ENCODE data around the gene KCNMA1.

Gene KCNMA1

DNA sequence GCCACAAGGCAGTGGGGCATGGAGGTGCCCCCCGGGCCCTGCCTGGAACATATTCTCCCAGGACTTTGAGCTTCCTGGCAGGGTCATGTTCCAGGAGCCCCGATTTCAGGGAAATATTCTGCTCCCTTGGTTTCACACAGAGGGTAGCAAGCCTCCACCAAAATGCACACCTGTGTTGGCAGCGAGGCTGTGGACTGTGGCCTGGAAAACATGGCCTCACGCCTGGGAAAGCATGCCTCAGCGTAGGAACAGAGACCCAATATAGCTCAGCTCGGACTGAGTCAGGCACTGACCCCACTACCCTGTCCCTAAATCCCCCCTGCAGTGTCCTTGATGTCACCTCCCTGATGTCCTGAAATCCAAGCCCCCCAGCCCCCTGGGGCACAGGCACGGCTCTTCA lies 92.0 kb downstream of the KCNMA1 start:
- Histone ChIP-seq H2AFZ (ENCODE audit: low read depth, low read length) (no peak overlapping the region), H3K79me1 (replicated peaks; ENCODE audit: low read length, poor library complexity, severe bottlenecking) (peaks cover 27% of the 10 kb centered on the region), H3K4me1 (ENCODE audit: control insufficient read depth, insufficient read depth, low read depth, low read length) (no peaks in the 10 kb centered on the region), H3K4me2 (ENCODE audit: low read length, poor library complexity, severe bottlenecking) (no peak overlapping the region), H2BK5ac (ENCODE audit: low read depth, low read length, poor library complexity, severe bottlenecking) (no peak overlapping the region), H3K4me3 (ENCODE audit: insufficient read depth in 1 of 2, low read depth in 1 of 2, low read length in 2 of 2) (no peak overlapping the region), H4K8ac (ENCODE audit: low read length) (no peak overlapping the region), H3K27me3 (ENCODE audit: control insufficient read depth in 1 of 2, insufficient read depth in 1 of 2, low read length in 2 of 2) (no peaks in the 10 kb centered on the region), H2BK15ac (ENCODE audit: low read depth, poor library complexity, severe bottlenecking) (no peak overlapping the region), H3K14ac (ENCODE audit: low read length in 2 of 2) (no peak overlapping the region), H3K9ac (ENCODE audit: low read length) (no peak overlapping the region), H3K9me3 (ENCODE audit: control insufficient read depth, low read length) (no peaks in the 10 kb centered on the region), H4K91ac (ENCODE audit: low read length) (peak overlapping the region; percentile 3), H3K4ac (ENCODE audit: low read depth in 1 of 2, low read length in 2 of 2) (no peak overlapping the region), H3K23ac (ENCODE audit: low read length in 2 of 2) (peak overlapping the region in 1 of 2 experiments; percentile 8), H3K27ac (ENCODE audit: low read length, poor library complexity, severe bottlenecking) (no peak overlapping the region), H3K36me3 (ENCODE audit: control insufficient read depth in 1 of 2, insufficient read depth in 2 of 2, low read depth in 1 of 2, low read length in 2 of 2) (no peaks in the 10 kb centered on the region), H2BK12ac (ENCODE audit: low read length in 2 of 2) (no peak overlapping the region), H2BK120ac (ENCODE audit: low read depth, low read length) (no peak overlapping the region), H2AK5ac (ENCODE audit: low read length, severe bottlenecking) (no peak overlapping the region), H3K18ac (ENCODE audit: low read depth in 1 of 2, low read length in 2 of 2) (no peak overlapping the region)
- no peak for DNase-seq
- 89% methylated on average over 7 of the region's 7 CpGs for WGBS

DNA sequence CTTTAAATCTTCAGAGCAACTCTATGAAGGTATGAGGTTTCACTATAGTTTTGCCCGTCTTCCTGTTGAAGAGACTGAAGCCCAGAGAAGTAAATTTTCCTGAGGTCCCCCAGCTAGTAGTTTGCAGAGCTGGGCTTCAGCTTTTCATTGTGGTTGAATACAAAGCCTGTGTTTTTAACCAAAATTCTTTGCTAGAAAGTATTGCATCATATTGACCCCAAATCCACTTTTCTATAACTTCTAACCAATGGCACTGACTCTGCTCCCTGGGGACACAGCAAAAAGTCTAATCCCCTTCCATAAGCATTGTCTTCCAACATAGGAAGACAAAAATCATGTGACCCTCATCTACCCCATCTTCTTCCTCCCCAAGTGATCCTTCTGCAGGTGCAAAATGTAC lies 93.0 kb downstream of the KCNMA1 start:
- Histone ChIP-seq H2BK15ac (ENCODE audit: low read depth, poor library complexity, severe bottlenecking) (no peak overlapping the region), H3K23ac (ENCODE audit: low read length in 2 of 2) (no peak overlapping the region), H3K9me3 (ENCODE audit: control insufficient read depth, low read length) (no peaks in the 10 kb centered on the region), H3K36me3 (ENCODE audit: control insufficient read depth in 1 of 2, insufficient read depth in 2 of 2, low read depth in 1 of 2, low read length in 2 of 2) (no peaks in the 10 kb centered on the region), H2BK12ac (ENCODE audit: low read length in 2 of 2) (no peak overlapping the region), H3K27ac (ENCODE audit: low read length, poor library complexity, severe bottlenecking) (no peak overlapping the region), H3K4me2 (ENCODE audit: low read length, poor library complexity, severe bottlenecking) (no peak overlapping the region), H2BK5ac (ENCODE audit: low read depth, low read length, poor library complexity, severe bottlenecking) (no peak overlapping the region), H3K4me1 (ENCODE audit: control insufficient read depth, insufficient read depth, low read depth, low read length) (no peaks in the 10 kb centered on the region), H3K18ac (ENCODE audit: low read depth in 1 of 2, low read length in 2 of 2) (no peak overlapping the region), H3K79me1 (replicated peaks; ENCODE audit: low read length, poor library complexity, severe bottlenecking) (peaks cover 26% of the 10 kb centered on the region), H3K14ac (ENCODE audit: low read length in 2 of 2) (no peak overlapping the region), H4K8ac (ENCODE audit: low read length) (no peak overlapping the region), H3K9ac (ENCODE audit: low read length) (no peak overlapping the region), H2BK120ac (ENCODE audit: low read depth, low read length) (no peak overlapping the region), H3K4ac (ENCODE audit: low read depth in 1 of 2, low read length in 2 of 2) (no peak overlapping the region), H3K4me3 (ENCODE audit: insufficient read depth in 1 of 2, low read depth in 1 of 2, low read length in 2 of 2) (no peak overlapping the region), H3K27me3 (ENCODE audit: control insufficient read depth in 1 of 2, insufficient read depth in 1 of 2, low read length in 2 of 2) (no peaks in the 10 kb centered on the region), H2AFZ (ENCODE audit: low read depth, low read length) (no peak overlapping the region), H2AK5ac (ENCODE audit: low read length, severe bottlenecking) (no peak overlapping the region), H4K91ac (ENCODE audit: low read length) (no peak overlapping the region)
- no peak for DNase-seq
- 100% methylated on average over 1 of the region's 1 CpG for WGBS

DNA sequence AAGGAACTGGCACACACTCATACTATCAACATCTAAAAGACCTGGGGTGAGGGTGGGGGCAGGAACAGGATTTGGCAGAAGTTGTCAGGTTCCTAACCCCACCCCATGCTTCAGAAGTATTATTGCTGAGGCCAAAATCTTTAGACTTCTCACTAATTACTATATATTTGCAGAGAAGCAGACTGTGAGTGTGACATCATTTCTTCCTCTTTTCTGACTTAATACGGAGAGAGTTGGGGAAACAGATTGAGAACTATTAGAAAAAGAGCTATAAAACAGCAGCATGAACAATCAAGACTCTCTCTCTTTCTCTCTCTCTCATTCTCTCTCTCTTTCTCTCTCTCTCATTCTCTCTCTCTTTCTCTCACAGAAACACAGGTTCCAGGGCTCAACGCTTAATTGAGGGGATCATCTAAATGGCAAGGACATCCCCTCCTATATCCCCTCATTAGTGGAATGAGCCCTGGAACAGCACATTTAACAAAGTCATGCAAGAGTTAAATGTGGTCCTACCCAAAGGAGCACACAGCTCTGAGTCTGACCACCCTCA lies 94.8 kb downstream of the KCNMA1 start:
- Histone ChIP-seq H3K14ac (ENCODE audit: low read length in 2 of 2) (no peak overlapping the region), H3K9ac (ENCODE audit: low read length) (no peak overlapping the region), H3K79me1 (replicated peaks; ENCODE audit: low read length, poor library complexity, severe bottlenecking) (peaks cover 34% of the 10 kb centered on the region), H2BK5ac (ENCODE audit: low read depth, low read length, poor library complexity, severe bottlenecking) (no peak overlapping the region), H3K27me3 (ENCODE audit: control insufficient read depth in 1 of 2, insufficient read depth in 1 of 2, low read length in 2 of 2) (no peaks in the 10 kb centered on the region), H2BK12ac (ENCODE audit: low read length in 2 of 2) (no peak overlapping the region), H3K9me3 (ENCODE audit: control insufficient read depth, low read length) (no peaks in the 10 kb centered on the region), H4K8ac (ENCODE audit: low read length) (no peak overlapping the region), H4K91ac (ENCODE audit: low read length) (no peak overlapping the region), H3K23ac (ENCODE audit: low read length in 2 of 2) (no peak overlapping the region), H3K4me1 (ENCODE audit: control insufficient read depth, insufficient read depth, low read depth, low read length) (no peaks in the 10 kb centered on the region), H3K4me2 (ENCODE audit: low read length, poor library complexity, severe bottlenecking) (no peak overlapping the region), H3K36me3 (ENCODE audit: control insufficient read depth in 1 of 2, insufficient read depth in 2 of 2, low read depth in 1 of 2, low read length in 2 of 2) (peaks cover 0 to under 1% of the 10 kb centered on the region in 2 experiments), H3K4me3 (ENCODE audit: insufficient read depth in 1 of 2, low read depth in 1 of 2, low read length in 2 of 2) (no peak overlapping the region), H2AFZ (ENCODE audit: low read depth, low read length) (no peak overlapping the region), H3K27ac (ENCODE audit: low read length, poor library complexity, severe bottlenecking) (no peak overlapping the region), H2BK120ac (ENCODE audit: low read depth, low read length) (no peak overlapping the region), H2AK5ac (ENCODE audit: low read length, severe bottlenecking) (no peak overlapping the region), H2BK15ac (ENCODE audit: low read depth, poor library complexity, severe bottlenecking) (no peak overlapping the region), H3K4ac (ENCODE audit: low read depth in 1 of 2, low read length in 2 of 2) (no peak overlapping the region), H3K18ac (ENCODE audit: low read depth in 1 of 2, low read length in 2 of 2) (no peak overlapping the region)
- DNase-seq, result no peak
- WGBS, result 99% methylated on average over 2 of the region's 2 CpGs

DNA sequence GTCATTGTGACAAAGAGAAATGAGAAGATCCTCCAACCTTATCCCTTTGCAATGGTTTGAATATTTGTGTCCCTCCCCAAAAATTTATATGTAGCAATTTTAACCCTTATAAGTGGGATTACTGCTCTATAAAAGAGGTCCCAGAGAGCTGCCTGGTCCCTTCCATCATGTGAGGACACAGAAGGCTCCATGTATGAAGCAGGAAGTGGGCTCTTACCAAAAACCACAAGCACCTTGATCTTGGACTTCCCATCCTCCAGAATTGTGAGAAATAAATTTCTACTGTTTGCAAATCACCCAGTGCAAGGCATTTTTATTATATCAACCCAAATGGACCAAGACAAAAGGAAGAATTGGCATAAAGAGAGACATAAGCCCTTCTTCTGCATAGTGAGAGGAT lies 95.7 kb downstream of the KCNMA1 start:
- Histone ChIP-seq H3K23ac (ENCODE audit: low read length in 2 of 2) (no peak overlapping the region), H3K36me3 (ENCODE audit: control insufficient read depth in 1 of 2, insufficient read depth in 2 of 2, low read depth in 1 of 2, low read length in 2 of 2) (peaks cover 0 to 2% of the 10 kb centered on the region in 2 experiments), H4K8ac (ENCODE audit: low read length) (no peak overlapping the region)

More for the DNA sequence above, 95.7 kb downstream of the KCNMA1 start:
- Histone ChIP-seq H2AK5ac (ENCODE audit: low read length, severe bottlenecking) (no peak overlapping the region), H3K4me2 (ENCODE audit: low read length, poor library complexity, severe bottlenecking) (no peak overlapping the region), H3K4ac (ENCODE audit: low read depth in 1 of 2, low read length in 2 of 2) (no peak overlapping the region), H3K9me3 (ENCODE audit: control insufficient read depth, low read length) (no peaks in the 10 kb centered on the region), H3K27ac (ENCODE audit: low read length, poor library complexity, severe bottlenecking) (no peak overlapping the region), H3K79me1 (replicated peaks; ENCODE audit: low read length, poor library complexity, severe bottlenecking) (peaks cover 33% of the 10 kb centered on the region), H3K9ac (ENCODE audit: low read length) (no peak overlapping the region), H2BK120ac (ENCODE audit: low read depth, low read length) (no peak overlapping the region), H3K4me3 (ENCODE audit: insufficient read depth in 1 of 2, low read depth in 1 of 2, low read length in 2 of 2) (no peak overlapping the region), H3K4me1 (ENCODE audit: control insufficient read depth, insufficient read depth, low read depth, low read length) (peaks cover 3% of the 10 kb centered on the region), H2BK5ac (ENCODE audit: low read depth, low read length, poor library complexity, severe bottlenecking) (no peak overlapping the region), H2BK15ac (ENCODE audit: low read depth, poor library complexity, severe bottlenecking) (no peak overlapping the region), H4K91ac (ENCODE audit: low read length) (no peak overlapping the region), H2BK12ac (ENCODE audit: low read length in 2 of 2) (no peak overlapping the region), H2AFZ (ENCODE audit: low read depth, low read length) (no peak overlapping the region), H3K14ac (ENCODE audit: low read length in 2 of 2) (no peak overlapping the region), H3K27me3 (ENCODE audit: control insufficient read depth in 1 of 2, insufficient read depth in 1 of 2, low read length in 2 of 2) (no peaks in the 10 kb centered on the region), H3K18ac (ENCODE audit: low read depth in 1 of 2, low read length in 2 of 2) (no peak overlapping the region)
- DNase-seq, result no peak

Data from mesenchymal stem cell (in vitro differentiated cells and primary cell).